HG03439 (cell line): ENCODE results near the gene VARS2.

ENCODE experiments used
- ATAC-seq: cut with Tn5 transposase; IDR thresholded peaks from one replicate; pipeline ENCODE4 v1.9.1; 2021; ENCODE audit warnings: mild to moderate bottlenecking, moderate library complexity; ENCODE audit not compliant: unreplicated experiment

VARS2 gene

DNA sequence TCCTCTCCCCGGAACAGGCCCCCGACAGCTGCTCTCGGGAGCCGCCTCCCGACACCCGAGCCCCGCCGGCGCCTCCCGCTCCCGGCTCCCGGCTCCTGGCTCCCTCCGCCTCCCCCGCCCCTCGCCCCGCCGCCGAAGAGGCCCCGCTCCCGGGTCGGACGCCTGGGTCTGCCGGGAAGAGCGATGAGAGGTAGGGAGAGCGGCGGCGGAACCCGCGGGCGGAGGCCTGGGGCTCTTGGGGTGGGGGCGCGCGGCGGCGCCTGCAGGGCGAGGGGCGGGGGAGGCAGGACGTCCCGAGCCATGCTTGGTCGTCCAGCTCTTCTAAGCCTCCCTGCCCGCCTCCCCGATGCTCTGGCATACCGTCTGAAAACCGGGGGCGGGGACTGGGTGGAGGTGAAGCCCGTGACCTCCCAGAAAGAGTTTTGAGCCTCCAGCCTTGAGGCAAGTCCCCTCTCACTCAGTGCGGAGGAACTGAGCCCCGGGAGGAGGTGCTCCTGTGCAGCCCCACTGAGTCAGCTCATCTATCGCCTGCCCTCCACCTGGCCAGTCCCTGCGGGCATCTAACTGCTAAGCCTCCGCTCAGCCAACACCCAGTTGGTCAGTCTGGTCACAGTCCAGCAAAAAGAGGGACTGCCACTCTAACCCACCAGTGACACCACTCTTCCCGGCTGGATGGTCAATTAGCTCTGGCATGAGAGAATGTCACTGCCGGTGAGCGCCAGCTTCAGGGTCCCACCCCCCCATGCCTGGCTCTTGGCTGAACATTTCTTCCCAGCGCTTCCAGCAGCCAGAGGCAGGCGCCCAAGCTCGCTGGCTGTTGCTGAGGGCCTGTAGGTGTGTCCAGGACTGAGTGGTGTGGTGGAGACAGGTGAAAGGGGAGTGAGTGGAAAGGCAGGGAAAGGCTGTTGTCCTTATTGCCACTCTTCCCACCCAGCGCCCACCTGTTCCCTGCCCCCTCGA is 29.2 kb upstream of the VARS2 start:
- ATAC-seq: no peak

- ATAC-seq: no peak
These were observed 28.5 kb upstream of the VARS2 start for GRCh38 chr6:30885481-30885998.

- no peak for ATAC-seq
These were observed 27.8 kb upstream of the VARS2 start for GRCh38 chr6:30885999-30886896.

GRCh38 chr6:30886897-30887255 is 27.2 kb upstream of the VARS2 start:
- ATAC-seq: no peak

DNA sequence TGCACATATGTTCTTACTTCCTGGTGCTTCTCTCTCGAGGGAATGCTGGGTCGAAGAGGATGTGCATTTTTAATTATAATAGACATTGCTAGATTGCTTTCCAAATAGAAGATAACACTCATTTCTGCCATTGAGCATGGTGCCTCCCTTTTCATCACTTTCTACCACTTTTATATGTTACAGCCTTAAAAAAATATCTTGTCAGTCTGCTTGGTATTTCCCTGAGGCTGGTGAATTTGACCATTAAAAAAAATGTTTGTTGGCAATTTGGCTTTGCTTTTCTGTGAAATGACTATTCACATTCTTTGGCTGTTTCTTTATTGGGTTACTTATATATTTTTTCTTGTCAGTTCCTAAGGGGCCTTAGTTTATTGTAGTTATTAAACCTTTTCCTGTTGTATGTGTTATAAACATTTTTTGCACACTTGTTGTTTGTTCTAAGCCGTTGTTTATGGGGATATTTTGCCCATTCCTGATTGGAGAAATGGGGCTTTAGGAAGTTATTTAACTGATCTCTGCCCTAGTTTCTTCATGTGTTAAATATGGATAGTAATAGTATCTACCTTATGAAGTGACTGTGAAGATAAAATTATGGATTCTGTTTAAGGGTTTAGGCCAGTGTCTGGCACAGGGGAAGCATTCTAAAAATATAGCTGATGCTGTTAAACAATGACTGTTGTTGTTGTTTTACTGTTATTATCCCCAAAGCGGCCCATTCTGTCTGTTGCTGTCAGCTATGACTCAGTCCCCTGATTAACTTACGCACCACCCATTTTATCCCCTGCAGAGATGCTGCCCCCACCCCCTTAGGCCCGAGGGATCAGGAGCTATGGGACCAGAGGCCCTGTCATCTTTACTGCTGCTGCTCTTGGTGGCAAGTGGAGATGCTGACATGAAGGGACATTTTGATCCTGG is 25.9 kb upstream of the VARS2 start:
- no peak for ATAC-seq

DNA sequence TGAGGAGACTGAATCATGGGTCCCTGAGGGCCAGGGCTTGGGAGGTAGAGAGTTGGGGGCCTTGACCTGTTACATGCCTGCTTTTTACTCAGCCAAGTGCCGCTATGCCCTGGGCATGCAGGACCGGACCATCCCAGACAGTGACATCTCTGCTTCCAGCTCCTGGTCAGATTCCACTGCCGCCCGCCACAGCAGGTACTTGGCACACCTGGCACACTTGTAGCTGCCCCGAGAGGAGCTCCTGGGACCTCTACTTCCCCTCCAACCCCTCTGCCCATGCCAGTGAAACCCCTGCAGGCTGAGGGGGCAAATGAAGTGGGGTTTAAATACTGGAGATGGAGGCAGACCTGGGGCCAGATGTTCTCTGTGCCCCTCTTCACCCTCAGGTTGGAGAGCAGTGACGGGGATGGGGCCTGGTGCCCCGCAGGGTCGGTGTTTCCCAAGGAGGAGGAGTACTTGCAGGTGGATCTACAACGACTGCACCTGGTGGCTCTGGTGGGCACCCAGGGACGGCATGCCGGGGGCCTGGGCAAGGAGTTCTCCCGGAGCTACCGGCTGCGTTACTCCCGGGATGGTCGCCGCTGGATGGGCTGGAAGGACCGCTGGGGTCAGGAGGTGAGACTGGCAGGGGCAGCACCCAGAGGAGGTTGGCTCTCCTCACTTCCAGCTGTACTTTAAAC is 25.1 kb upstream of the VARS2 start:
- no peak for ATAC-seq

DNA sequence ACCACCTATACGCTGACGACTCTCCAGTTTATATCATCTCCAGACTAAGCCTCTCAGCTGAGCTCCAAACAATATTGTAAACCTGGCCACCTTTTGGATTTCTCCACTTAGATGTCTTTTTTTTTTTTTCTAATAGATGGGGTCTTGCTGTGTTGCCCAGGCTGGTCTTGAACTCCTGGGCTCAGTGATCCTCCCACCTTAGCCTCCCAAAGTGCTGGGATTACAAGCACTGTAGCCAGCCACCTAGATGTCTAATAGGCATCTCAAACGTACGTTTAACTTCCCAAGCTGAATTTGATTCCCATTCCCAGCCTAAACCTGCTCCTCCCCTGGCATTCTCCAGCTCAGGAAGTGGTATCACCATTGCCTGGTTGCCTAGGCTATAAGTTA is 24.5 kb upstream of the VARS2 start:
- no peak for ATAC-seq

DNA sequence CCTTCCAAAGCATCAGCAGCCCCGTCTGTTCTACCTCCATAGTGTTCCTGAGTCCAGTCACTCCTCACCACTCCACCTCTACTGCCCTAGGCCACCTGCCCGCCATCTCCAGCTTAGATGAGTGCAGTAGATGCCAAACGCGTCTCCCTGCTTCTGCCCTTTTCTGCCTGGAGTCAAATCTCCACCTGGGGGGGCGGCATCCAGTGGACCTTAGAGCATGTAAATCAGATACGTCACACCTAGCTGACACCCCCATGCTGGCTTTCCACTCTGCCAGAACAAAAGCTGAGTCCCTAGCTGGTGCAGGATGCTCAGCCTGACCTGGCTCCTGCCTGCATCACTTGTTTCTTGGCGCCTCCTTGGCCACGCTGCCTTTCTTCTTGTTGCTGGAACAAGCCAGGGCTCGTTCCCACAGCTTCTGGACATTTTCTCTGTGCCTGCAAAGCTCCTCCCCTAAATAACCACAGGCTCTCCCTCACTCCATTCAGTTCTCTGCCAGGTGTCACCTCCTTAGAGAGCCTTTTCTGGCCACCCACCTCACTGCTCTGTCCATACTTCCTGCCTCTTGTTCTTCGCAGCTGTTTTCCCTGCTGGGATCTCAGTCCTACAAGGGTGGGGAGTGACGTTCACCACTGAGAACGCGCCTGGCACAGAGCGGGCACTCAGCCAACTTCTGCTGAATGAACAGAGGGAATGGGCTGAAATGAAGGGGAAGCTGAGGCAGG is 24.0 kb upstream of the VARS2 start:
- ATAC-seq: no peak

GRCh38 chr6:30890646-30891449 is 23.2 kb upstream of the VARS2 start:
- ATAC-seq: no peak

DNA sequence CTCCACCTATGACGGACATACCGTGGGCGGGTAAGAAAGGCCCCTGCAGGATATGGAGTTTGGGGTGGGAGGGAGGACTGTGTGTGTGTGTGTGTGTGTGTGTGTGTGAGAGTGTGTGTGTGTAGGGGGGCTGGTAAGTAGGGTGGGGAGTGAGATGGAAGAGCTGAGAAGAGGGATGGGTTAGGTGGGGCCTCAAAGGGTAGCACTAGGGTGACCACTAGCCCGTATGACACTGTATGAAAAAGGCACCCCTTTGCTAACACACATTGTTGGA is 22.7 kb upstream of the VARS2 start:
- no peak for ATAC-seq

- no peak for ATAC-seq
These were observed 22.1 kb upstream of the VARS2 start for GRCh38 chr6:30891816-30892538.

DNA sequence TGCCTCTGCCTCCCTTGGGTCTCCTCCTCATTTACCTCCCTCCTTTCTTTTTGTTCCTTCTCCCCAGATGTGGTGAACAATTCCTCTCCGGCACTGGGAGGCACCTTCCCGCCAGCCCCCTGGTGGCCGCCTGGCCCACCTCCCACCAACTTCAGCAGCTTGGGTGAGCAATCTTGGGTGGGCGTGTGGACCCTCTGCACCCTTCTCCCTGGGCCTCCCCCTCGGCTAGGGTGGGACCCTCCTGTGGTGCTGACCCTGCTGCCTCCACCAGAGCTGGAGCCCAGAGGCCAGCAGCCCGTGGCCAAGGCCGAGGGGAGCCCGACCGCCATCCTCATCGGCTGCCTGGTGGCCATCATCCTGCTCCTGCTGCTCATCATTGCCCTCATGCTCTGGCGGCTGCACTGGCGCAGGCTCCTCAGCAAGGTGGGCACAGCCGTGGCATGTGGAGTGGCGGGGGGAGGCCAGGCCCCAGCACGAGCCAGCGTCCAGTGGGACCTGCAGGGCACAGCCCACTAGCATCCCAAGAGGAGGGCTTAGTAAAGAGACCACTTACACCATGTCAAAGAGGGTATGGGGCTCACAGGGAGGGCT is 20.9 kb upstream of the VARS2 start:
- ATAC-seq: no peak

DNA sequence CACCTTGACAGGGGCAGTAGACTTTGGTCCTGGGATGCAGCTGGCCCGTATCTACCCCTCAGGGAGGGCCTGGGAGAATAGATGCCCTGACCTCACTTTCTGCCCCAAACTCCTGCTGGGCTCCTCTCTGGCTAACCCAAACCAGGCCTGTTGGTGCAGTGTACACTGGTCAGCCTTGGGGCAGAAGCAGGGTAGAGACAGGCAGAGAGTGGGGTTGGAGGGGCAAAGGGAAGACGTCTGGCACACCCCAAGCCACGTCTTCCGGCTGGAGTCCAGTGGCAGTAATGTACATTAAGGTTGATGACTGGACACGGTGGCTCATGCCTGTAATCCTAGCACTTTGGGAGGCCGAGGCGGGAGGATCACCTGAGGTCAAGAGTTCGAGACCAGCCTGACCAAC is 20.4 kb upstream of the VARS2 start:
- no peak for ATAC-seq

DNA sequence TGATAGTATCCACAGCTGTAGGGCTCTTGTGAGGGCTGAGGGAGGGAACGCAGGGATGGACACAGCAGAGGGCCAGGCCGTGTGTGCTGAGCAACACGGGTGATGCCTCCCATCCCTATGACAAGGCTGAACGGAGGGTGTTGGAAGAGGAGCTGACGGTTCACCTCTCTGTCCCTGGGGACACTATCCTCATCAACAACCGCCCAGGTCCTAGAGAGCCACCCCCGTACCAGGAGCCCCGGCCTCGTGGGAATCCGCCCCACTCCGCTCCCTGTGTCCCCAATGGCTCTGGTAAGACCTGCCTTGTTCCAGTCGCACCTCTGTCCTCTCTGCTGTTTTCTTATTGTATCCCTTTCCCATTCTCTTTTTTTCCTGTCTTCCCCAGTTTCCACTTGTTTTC is 19.7 kb upstream of the VARS2 start:
- ATAC-seq: no peak

DNA sequence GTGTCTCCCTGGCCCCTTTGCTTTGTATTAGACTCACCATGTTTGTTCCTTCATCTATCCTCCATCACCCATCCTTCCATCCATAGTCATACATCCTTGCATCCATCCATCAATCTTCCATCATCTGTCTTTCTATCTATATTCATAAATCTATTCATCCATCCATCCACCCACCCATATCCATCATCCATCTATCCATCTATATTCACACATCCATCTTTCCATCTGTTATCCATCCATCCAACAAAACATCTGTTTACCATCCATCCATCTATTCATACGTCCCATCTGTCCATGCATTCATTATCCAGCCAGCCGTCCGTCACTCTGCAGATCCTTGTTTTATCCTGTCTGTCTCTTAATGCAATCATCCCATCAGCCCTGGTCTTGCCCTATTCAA is 19.1 kb upstream of the VARS2 start:
- ATAC-seq: no peak

DNA sequence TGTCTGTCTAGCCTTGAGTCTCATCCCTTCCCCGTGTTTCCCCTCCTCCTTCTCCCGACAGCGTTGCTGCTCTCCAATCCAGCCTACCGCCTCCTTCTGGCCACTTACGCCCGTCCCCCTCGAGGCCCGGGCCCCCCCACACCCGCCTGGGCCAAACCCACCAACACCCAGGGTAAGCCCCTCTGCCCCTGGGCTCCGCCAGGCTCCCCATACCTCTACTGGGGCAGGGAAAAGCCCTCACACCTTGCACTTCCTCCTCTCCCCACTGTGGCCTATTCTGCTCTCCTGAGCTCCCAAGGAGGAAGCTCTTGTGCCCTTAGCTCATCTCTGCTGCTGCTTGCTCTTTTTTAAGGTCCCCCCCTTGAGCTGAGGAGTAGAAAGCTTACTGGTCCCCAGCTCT is 18.7 kb upstream of the VARS2 start:
- ATAC-seq: no peak

- no peak for ATAC-seq
These were observed 17.5 kb upstream of the VARS2 start for GRCh38 chr6:30896541-30896940.

- ATAC-seq: no peak
These were observed 16.2 kb upstream of the VARS2 start for GRCh38 chr6:30897882-30898281.
